Measurements from ENCODE around the gene METRNL. TPM values are rescaled to one million over a fixed set of nuclear protein-coding genes. Genes with fewer than 3 reads are reported as not detected.

Gene METRNL
- total RNA-seq, 1 experiment from 2014 or later, result 58.7 TPM

DNA sequence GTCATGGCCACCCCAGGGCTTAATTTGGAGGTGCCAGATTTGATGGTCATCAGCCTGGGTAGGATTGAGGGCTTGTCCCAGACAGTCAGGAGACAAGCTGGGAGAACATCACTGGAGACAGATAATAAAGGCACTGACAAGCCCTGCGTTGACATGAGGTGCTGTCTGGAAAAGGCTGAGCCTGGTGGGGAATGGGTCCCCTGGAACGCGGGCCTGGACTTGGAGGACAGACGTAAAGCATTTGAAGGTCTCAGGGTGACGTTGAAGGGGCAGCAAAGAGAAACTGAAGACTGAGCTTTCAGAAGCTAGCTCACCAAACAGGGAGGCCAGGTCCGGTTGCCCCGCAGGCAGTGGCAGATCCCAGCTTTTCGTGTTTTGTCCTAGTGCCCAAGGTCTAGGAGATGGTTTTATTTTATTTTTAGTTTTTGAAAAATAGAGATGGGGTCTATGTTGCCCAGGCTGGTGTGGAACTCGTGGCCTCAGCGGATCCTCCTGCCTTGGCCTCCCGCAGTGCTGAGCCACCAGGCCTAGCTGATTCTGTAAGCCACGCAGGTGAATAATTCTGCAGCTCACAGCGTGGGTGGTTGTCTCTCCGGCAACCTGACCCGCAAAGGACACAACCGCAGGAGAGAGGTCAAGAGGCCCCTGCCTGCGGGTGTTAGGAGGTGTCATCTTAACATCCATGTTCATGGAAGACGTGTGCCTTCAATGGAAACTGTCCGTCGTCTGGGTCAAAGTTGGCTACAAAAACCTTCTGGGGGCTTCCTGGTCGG is 37.6 kb downstream of the METRNL start:
- ATAC-seq (no peak), DNase-seq (ENCODE audit: low read depth, low spot score) (no peak)
- H4K20me1 ChIP-seq (ENCODE audit: insufficient read depth), result no peaks in the 10 kb centered on the region
- no peaks in the 10 kb centered on the region for H3K4me1 ChIP-seq (ENCODE audit: control insufficient read depth in 1 of 2, insufficient read depth in 2 of 2, low read length in 2 of 2)
- H3K9ac ChIP-seq (ENCODE audit: low read length), result no peak overlapping the region
- no peaks in the 10 kb centered on the region for H3K79me2 ChIP-seq (ENCODE audit: insufficient read depth, low read length)
- H3K4me2 ChIP-seq (ENCODE audit: low read length), result no peak overlapping the region
- H3K27me3 ChIP-seq (ENCODE audit: insufficient read depth, low read length), result peaks cover 3% of the 10 kb centered on the region; the same call in 1 of the 2 replicates
- intact Hi-C loops (cut with micrococcal nuclease), result no loop called here
- no peaks in the 10 kb centered on the region for H3K36me3 ChIP-seq (ENCODE audit: control insufficient read depth in 1 of 2, insufficient read depth in 2 of 2, low read length in 2 of 2)
- no peak overlapping the region for H3K27ac ChIP-seq (ENCODE audit: low read depth, low read length)
- ChIA-PET CTCF (no interaction called here), POLR2A (no interaction called here), RAD21 (ENCODE audit: low non-redundant PET in 1 of 2, low total read pairs in 2 of 2, uncharacterized antibody in 2 of 2, unreplicated experiment in 2 of 2) (no interaction called here)
- no peaks in the 10 kb centered on the region for H3K9me2 ChIP-seq (ENCODE audit: insufficient read depth)
- H3K4me3 ChIP-seq (replicated peaks in 1 of 2; ENCODE audit: low read depth in 1 of 2, low read length in 2 of 2), result no peak overlapping the region
- TF ChIP-seq ZNF274 (IDR thresholded peaks at IDR 0.05; ENCODE audit: low read depth, low read length) (no peak), POLR2AphosphoS5 (IDR thresholded peaks at IDR 0.05; ENCODE audit: low read depth, low read length) (no peak), CEBPB (IDR thresholded peaks at IDR 0.05; ENCODE audit: low read depth) (no peak), CBX3 (IDR thresholded peaks at IDR 0.05; ENCODE audit: low read depth) (no peak)
- H2AFZ ChIP-seq (ENCODE audit: low read depth, low read length, poor library complexity, severe bottlenecking), result no peak overlapping the region
- H3K9me3 ChIP-seq (ENCODE audit: control insufficient read depth in 1 of 2, insufficient read depth in 1 of 2, low read depth in 1 of 2, low read length in 2 of 2), result no peaks in the 10 kb centered on the region; a peak in 1 of 4 replicates
- no TSS peak for BruUV-seq (replicated peaks)

DNA sequence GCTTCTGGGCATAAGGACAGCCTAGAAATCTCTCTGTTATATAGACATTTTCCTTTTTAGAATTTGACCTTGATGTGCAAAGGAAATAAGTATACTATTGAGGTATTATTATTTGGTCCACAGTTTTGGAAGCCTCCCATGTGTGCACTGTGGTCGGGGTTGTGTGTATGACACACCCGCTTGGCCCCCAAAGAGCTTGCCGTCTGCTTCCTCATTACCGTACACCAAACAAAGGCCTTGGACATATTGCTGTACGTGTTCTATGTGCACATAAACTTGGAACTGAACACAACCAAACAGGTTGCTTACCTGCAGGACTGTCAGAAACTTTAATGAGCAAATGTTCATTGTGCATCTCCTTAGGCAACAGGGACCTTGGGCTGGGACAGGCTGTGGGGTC is 38.2 kb downstream of the METRNL start:
- intact Hi-C loops (cut with micrococcal nuclease), result no loop called here
- no peak overlapping the region for H2AFZ ChIP-seq (ENCODE audit: low read depth, low read length, poor library complexity, severe bottlenecking)
- H3K9me2 ChIP-seq (ENCODE audit: insufficient read depth), result no peaks in the 10 kb centered on the region
- H3K9ac ChIP-seq (ENCODE audit: low read length), result no peak overlapping the region
- H3K4me2 ChIP-seq (ENCODE audit: low read length), result no peak overlapping the region
- no TSS peak for BruUV-seq (replicated peaks)
- CTCF ChIA-PET, result no interaction called here
- POLR2A ChIA-PET, result no interaction called here
- H3K27ac ChIP-seq (ENCODE audit: low read depth, low read length), result no peak overlapping the region
- no peak overlapping the region for H3K4me3 ChIP-seq (replicated peaks in 1 of 2; ENCODE audit: low read depth in 1 of 2, low read length in 2 of 2)
- peaks cover 3% of the 10 kb centered on the region; the same call in 1 of the 2 replicates for H3K27me3 ChIP-seq (ENCODE audit: insufficient read depth, low read length)
- H3K79me2 ChIP-seq (ENCODE audit: insufficient read depth, low read length), result no peaks in the 10 kb centered on the region
- DNase-seq (ENCODE audit: low read depth, low spot score) (no peak), ATAC-seq (no peak)
- no peaks in the 10 kb centered on the region; a peak in 1 of 4 replicates for H3K9me3 ChIP-seq (ENCODE audit: control insufficient read depth in 1 of 2, insufficient read depth in 1 of 2, low read depth in 1 of 2, low read length in 2 of 2)
- no peaks in the 10 kb centered on the region for H3K4me1 ChIP-seq (ENCODE audit: control insufficient read depth in 1 of 2, insufficient read depth in 2 of 2, low read length in 2 of 2)
- no peaks in the 10 kb centered on the region for H3K36me3 ChIP-seq (ENCODE audit: control insufficient read depth in 1 of 2, insufficient read depth in 2 of 2, low read length in 2 of 2)
- RAD21 ChIA-PET (ENCODE audit: low non-redundant PET in 1 of 2, low total read pairs in 2 of 2, uncharacterized antibody in 2 of 2, unreplicated experiment in 2 of 2), result no interaction called here
- TF ChIP-seq, protein P1, sequence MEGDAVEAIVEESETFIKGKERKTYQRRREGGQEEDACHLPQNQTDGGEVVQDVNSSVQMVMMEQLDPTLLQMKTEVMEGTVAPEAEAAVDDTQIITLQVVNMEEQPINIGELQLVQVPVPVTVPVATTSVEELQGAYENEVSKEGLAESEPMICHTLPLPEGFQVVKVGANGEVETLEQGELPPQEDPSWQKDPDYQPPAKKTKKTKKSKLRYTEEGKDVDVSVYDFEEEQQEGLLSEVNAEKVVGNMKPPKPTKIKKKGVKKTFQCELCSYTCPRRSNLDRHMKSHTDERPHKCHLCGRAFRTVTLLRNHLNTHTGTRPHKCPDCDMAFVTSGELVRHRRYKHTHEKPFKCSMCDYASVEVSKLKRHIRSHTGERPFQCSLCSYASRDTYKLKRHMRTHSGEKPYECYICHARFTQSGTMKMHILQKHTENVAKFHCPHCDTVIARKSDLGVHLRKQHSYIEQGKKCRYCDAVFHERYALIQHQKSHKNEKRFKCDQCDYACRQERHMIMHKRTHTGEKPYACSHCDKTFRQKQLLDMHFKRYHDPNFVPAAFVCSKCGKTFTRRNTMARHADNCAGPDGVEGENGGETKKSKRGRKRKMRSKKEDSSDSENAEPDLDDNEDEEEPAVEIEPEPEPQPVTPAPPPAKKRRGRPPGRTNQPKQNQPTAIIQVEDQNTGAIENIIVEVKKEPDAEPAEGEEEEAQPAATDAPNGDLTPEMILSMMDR (IDR thresholded peaks at IDR 0.05 in 2 of 3, conservative IDR thresholded peaks at IDR 0.05 in 1 of 3; ENCODE audit: borderline replicate concordance in 1 of 3, insufficient read depth in 1 of 3, low read depth in 2 of 3, low read length in 2 of 3), result no peak
- TF ChIP-seq, protein P2, sequence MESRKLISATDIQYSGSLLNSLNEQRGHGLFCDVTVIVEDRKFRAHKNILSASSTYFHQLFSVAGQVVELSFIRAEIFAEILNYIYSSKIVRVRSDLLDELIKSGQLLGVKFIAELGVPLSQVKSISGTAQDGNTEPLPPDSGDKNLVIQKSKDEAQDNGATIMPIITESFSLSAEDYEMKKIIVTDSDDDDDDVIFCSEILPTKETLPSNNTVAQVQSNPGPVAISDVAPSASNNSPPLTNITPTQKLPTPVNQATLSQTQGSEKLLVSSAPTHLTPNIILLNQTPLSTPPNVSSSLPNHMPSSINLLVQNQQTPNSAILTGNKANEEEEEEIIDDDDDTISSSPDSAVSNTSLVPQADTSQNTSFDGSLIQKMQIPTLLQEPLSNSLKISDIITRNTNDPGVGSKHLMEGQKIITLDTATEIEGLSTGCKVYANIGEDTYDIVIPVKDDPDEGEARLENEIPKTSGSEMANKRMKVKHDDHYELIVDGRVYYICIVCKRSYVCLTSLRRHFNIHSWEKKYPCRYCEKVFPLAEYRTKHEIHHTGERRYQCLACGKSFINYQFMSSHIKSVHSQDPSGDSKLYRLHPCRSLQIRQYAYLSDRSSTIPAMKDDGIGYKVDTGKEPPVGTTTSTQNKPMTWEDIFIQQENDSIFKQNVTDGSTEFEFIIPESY (IDR thresholded peaks at IDR 0.05; ENCODE audit: extremely low read depth, insufficient replicate concordance, low read length), result no peak
- no peak for TF ChIP-seq TCF7L2 (IDR thresholded peaks at IDR 0.05; ENCODE audit: borderline replicate concordance, extremely low read depth, insufficient read depth, insufficient read length)
- no peaks in the 10 kb centered on the region for H4K20me1 ChIP-seq (ENCODE audit: insufficient read depth)
